HTR-8/SVneo (cell line): ENCODE data around the gene GPR142.

ENCODE experiments used
- DNase-seq: peaks from one replicate; pipeline ENCODE4 v3.0.0; 2011; ENCODE audit warnings: low spot score, mixed read lengths; ENCODE audit not compliant: insufficient read length
- FAIRE-seq: peaks from 2 replicates; lab custom pipeline; 2011; peaks lifted over from hg19 to GRCh38; lab: Jason Lieb, UNC

Gene GPR142

DNA sequence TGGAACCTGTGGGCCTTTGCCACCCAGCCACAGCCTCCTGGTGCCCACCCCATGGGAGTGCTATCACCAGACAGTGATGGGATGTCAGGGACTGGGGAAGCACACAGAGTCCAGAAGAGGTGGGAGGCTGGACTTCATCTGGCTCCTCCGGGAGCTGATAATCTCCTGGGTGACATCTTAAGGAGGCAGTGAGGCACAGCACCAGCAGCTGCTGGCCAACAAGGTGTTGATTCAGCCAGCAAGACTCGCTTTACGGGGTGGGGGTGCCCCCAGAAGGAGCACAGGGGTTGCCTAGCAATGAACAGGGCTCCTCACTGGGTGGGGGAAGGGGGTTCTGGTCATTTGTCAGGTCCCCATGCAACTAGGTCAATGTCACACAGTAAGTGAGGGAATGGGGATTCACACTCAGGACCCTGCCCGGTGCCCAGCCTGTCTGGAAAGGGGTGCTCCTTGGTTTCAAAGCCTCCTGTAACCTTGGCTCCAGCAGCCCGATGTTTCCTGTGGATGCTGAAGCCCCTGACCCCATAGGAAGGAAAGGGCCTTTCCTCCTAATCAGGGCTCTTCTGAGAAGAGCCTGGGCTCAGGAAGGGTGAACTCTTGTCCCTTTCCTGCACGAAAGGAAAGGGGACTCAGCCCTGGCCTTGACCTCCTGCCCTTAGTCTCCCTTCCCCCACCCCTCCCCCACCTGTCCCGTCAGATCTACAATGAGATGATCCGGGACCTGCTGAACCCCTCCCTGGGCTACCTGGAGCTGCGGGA lies 23.6 kb upstream of the GPR142 start:
- no peak for DNase-seq
- FAIRE-seq, result no peak

DNA sequence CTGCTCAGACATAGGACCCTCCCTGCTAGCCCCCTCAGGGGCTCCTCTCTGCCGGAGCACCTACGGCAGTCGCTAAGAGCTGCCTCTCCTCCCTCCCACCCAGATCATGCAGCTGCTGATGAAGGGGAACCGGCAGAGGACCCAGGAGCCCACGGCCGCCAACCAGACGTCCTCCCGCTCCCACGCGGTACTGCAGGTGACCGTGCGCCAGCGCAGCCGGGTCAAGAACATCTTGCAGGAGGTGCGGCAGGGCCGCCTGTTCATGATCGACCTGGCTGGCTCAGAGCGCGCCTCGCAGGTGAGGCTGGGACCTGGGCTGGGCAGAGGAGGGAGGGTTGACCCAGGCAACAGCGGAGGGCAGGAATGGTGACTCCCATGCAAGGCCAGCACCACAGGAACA lies 22.6 kb upstream of the GPR142 start:
- FAIRE-seq (no peak), DNase-seq (no peak)

DNA sequence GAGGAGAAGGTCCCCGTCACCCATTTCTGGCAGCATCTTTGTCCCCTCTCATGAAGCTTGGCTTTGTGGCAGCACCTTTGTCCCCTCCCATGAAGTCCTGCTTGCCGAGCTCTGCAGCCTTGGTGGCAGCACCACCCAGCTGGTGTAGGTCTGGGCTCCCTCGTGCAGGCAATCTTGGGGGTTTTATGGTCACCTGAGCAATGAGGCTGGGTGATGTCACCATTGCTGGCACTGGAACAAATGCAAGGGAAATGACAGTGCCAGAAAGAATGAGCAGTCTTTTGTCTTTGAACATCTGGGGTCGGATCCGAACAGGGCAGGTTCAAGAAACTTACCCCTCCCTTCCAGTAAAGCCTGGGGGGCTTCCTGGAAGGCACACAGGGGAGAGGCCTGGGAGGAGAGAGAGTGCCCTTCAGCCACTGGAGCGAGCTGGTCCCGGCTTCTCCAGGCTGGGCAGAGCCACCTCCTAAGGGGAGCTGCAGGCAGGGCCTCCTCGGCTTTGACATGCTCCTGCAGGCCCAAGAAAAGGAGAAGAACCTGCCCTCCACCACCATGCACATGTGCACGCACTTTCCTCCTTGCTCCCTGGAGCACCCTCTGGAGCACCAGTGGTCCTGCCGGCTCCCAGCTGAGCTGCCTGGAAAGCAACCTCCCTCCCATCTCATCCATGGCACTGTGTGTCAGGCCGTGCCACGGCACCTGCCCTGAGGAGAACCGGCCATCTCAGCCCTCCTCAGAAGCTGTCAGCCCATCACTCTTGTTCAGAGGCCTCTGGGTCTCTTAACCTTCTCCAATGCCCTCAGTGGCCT lies 21.7 kb upstream of the GPR142 start:
- FAIRE-seq (no peak), DNase-seq (no peak)

DNA sequence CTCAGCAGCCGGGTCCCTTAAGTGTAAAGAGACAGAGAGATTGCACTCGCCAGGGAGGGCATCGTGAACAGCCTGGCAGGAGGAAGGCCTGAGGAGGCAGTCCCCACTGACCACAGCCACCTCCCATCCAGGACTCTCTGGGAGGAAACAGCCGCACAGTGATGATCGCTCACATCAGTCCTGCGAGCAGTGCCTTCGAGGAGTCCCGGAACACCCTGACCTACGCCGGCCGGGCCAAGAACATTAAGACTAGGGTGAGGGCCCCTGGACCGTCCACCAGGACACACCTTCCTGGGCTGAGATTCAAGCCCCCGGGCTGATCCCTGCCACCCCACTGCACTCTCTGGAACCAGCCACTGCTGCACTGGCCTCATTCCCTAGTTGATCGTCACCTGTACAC lies 19.7 kb upstream of the GPR142 start:
- FAIRE-seq, result no peak

GRCh38 chr17:74349120-74349519 lies 18.2 kb upstream of the GPR142 start:
- DNase-seq (no peak), FAIRE-seq (no peak)

More for the DNA sequence above, 19.7 kb upstream of the GPR142 start:
- DNase-seq, result no peak

GRCh38 chr17:74350486-74350885 lies 16.8 kb upstream of the GPR142 start:
- FAIRE-seq (no peak), DNase-seq (no peak)

DNA sequence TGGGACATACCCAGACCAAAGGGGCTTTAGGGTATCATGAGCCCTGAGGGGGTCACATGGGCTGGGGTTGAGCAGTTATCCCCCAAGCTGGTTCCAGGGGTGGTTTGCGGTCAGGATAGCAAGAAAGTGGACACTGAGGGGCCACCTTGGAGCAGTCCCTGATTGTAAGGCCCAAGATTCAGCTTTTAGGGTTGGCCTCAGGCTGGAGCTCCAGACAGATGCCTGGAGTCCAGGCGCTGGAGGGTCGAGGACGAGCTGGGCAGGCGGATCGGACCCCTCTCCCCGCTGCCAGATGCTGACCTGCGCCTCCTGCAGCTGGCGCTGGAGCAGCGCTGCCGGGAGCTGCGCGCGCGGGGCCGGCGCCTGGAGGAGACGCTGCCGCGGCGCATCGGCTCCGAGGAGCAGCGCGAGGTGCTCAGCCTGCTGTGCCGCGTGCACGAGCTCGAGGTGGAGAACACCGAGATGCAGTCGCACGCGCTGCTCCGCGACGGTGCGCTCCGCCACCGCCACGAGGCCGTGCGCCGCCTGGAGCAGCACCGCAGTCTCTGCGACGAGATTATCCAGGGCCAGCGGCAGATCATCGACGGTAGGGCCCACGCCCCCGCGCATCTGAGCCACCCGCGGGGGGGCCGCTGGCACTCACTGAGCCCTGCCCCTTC lies 15.6 kb upstream of the GPR142 start:
- FAIRE-seq (no peak), DNase-seq (no peak)

- no peak for DNase-seq
These were observed 13.8 kb upstream of the GPR142 start for GRCh38 chr17:74353446-74354060.

GRCh38 chr17:74354123-74354522 lies 13.2 kb upstream of the GPR142 start:
- FAIRE-seq (no peak), DNase-seq (no peak)

More at GRCh38 chr17:74353446-74354060, 13.8 kb upstream of the GPR142 start:
- FAIRE-seq, result no peak

- no peak for DNase-seq
- no peak for FAIRE-seq
These were observed 12.7 kb upstream of the GPR142 start for GRCh38 chr17:74354561-74354960.

DNA sequence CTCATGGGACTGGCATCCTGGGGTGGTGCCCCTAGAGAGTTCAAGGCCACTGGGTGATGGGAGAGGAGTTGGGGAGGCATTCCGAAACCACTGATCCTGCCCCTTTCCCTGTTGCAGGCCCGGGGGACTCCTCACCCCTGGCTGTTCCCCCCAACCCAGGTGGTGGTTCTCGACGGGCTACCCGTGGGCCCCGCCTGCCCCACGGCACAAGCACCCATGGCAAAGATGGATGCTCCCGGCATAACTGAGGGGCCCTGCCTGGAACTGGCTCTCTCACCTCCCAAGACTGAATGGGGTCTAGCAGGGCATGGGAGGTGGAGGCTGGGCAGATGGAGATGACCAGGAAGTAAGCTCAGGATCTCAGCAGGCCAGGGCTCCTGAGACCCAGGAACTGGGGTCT lies 12.2 kb upstream of the GPR142 start:
- DNase-seq (no peak), FAIRE-seq (no peak)

DNA sequence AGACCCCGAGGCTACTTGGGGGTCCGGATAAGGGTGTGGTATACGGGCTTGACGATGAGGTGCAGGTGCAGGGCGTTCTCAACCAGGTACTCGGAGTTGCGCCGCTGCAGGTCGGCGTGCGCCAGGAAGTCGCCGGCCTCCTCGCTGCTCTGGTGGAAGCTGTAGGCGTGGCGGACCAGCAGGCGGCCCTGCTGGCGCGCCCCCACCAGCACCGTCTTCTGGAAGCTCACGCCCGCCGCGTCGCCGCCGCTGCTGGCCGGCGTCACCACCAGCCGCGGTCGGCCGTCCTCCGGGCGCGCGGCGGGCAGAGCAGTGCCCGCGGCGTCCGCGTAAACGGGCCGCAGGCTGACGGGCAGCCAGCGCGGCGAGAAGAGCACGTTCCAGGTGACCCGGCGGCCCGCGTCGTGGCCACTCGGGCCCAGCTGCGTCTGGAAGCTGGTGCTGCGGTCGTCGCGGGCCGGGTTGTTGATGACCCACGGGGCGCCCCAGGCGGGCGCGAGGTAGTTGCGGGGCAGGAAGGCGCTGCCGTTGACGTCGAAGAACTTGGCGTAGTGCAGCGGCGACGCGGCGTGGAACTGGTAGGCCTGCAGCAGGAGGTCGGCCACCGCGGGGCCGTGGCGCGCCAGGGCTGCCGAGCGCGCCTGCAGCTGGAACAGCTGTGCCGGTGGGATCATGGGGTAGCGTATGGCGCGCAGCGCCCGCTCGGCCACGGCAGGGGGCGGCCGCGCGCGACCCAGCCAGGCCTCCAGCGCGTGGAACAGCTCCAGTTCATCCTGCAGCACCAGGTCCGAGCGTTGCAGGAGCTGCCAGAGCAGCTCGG lies 10.4 kb upstream of the GPR142 start:
- FAIRE-seq, result no peak
- DNase-seq, result no peak

DNA sequence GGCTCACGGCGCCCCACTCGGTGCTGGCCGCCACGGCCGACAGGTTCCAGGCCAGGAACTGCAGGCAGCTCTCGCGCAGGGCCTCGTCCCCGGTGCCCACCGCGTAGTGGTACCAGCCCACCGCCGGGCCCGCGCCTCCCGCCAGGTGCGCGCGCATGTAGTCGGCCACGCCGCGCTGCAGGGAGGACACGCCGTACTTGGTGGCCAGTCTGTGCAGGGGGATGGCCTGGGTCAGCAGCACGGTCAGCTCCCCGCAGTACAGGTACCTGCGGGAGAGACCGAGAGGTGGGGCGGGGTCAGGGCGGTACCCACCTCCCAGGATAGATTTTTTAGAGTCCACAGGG lies 9.9 kb upstream of the GPR142 start:
- DNase-seq, result no peak
- no peak for FAIRE-seq

DNA sequence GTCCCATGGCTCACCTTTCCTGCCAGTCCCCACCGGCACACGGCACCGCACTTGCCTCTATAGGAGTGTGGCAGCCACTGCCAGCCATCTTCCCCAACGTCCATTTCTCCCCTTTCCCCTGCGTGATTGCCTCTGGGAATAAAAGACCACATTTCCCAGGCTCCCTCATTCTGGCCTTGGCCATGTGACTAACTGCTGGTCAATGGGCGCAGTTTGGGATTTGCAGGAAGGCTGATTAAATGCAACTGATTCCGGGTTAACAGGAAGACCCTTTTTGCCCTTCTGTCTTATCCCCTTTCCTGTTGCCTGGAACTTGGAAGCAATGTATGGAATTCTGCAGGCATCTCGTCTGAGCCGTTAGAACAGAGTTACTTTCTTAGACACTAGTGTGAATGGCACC lies 8.6 kb upstream of the GPR142 start:
- FAIRE-seq (no peak), DNase-seq (no peak)

GRCh38 chr17:74359916-74360315 lies 7.4 kb upstream of the GPR142 start:
- DNase-seq, result no peak
- no peak for FAIRE-seq

DNA sequence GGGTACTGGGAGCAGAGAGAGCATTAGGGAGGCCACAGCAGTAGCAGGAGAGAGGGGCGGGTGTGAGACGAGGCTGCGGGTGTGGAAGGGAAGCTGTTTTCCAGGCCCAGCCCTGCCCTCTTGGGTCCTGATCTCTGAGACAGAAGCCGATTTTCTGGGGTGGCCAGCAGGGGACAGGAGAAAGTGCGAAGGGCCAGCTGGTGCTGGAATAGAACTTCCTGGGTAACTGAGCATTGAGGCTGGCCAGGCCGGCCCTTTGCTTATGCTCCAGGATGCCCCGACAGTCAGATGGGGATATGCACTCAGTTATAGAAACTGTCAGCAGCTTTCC lies 6.4 kb upstream of the GPR142 start:
- DNase-seq, result no peak
- no peak for FAIRE-seq

- FAIRE-seq, result no peak
- DNase-seq, result no peak
These were observed 5.9 kb upstream of the GPR142 start, which contains the start of gene BTBD17 for GRCh38 chr17:74361230-74362068. Gene BTBD17 (minus strand): TSS chr17:74361868. CDS start chr17:74361819, 49 bp downstream.

- FAIRE-seq (no peak), DNase-seq (no peak)
These were observed 5.3 kb upstream of the GPR142 start for GRCh38 chr17:74362069-74362405.

- DNase-seq (no peak), FAIRE-seq (no peak)
These were observed 4.4 kb upstream of the GPR142 start for GRCh38 chr17:74362810-74363498.
